Right kidney (tissue), 9 donors: Measurements from ENCODE around the gene ATF6B.
A peak's percentile ranks its signal among the peaks of the same experiment; 100 is the strongest.

Experiments
- DNase-seq: peaks from one replicate; pipeline ENCODE4 v3.0.0-alpha.2; 2016
- long read RNA-seq, 8 donors: transcript quantifications; one replicate each; lab custom pipeline, GENCODE V29; 2026

ATF6B gene
- long read RNA-seq, donor 1, transcript ATF6B-216 (8 exons, 1,176 nt), result major isoform, 12 of 62 reads
- long read RNA-seq, donor 1, transcript ATF6B-210 (18 exons, 2,620 nt), result minor isoform, 10 of 62 reads
- long read RNA-seq, donor 1, partial matches to known transcripts, result 35 of 62 reads
- long read RNA-seq, donor 1, other reads (novel, unspliced or antisense), result 0 of 62 reads
- long read RNA-seq, donor 2, transcript ATF6B-216 (8 exons, 1,176 nt), result major isoform, 10 of 32 reads
- long read RNA-seq, donor 2, transcript ATF6B-212 (5 exons, 564 nt), result minor isoform, 6 of 32 reads
- long read RNA-seq, donor 2, transcript ATF6B-210 (18 exons, 2,620 nt), result minor isoform, 7 of 32 reads
- long read RNA-seq, donor 2, partial matches to known transcripts, result 6 of 32 reads
- long read RNA-seq, donor 2, other reads (novel, unspliced or antisense), result 0 of 32 reads
- long read RNA-seq, donor 3, transcript ATF6B-216 (8 exons, 1,176 nt), result major isoform, 6 of 26 reads
- long read RNA-seq, donor 3, partial matches to known transcripts, result 11 of 26 reads
- long read RNA-seq, donor 3, other reads (novel, unspliced or antisense), result 0 of 26 reads
- long read RNA-seq, donor 4, transcript ATF6B-216 (8 exons, 1,176 nt), result major isoform, 20 of 68 reads
- long read RNA-seq, donor 4, transcript ATF6B-210 (18 exons, 2,620 nt), result minor isoform, 8 of 68 reads
- long read RNA-seq, donor 4, transcript ATF6B-212 (5 exons, 564 nt), result minor isoform, 6 of 68 reads
- long read RNA-seq, donor 4, partial matches to known transcripts, result 32 of 68 reads
- long read RNA-seq, donor 4, other reads (novel, unspliced or antisense), result 0 of 68 reads
- long read RNA-seq, donor 5, transcript ATF6B-210 (18 exons, 2,620 nt), result minor isoform, 6 of 72 reads
- long read RNA-seq, donor 5, transcript ATF6B-216 (8 exons, 1,176 nt), result major isoform, 7 of 72 reads
- long read RNA-seq, donor 5, partial matches to known transcripts, result 55 of 72 reads
- long read RNA-seq, donor 5, other reads (novel, unspliced or antisense), result 0 of 72 reads
- long read RNA-seq, donor 6, transcript ATF6B-212 (5 exons, 564 nt), result major isoform, 12 of 79 reads
- long read RNA-seq, donor 6, transcript ATF6B-216 (8 exons, 1,176 nt), result minor isoform, 6 of 79 reads
- long read RNA-seq, donor 6, partial matches to known transcripts, result 56 of 79 reads
- long read RNA-seq, donor 6, other reads (novel, unspliced or antisense), result 0 of 79 reads
- long read RNA-seq, donor 7, transcript ATF6B-216 (8 exons, 1,176 nt), result minor isoform, 27 of 154 reads
- long read RNA-seq, donor 7, transcript ATF6B-212 (5 exons, 564 nt), result major isoform, 28 of 154 reads
- long read RNA-seq, donor 7, partial matches to known transcripts, result 95 of 154 reads
- long read RNA-seq, donor 7, other reads (novel, unspliced or antisense), result 0 of 154 reads
- long read RNA-seq, donor 8, transcript ATF6B-216 (8 exons, 1,176 nt), result major isoform, 17 of 86 reads
- long read RNA-seq, donor 8, transcript ATF6B-212 (5 exons, 564 nt), result minor isoform, 5 of 86 reads
- long read RNA-seq, donor 8, transcript ATF6B-210 (18 exons, 2,620 nt), result minor isoform, 12 of 86 reads
- long read RNA-seq, donor 8, partial matches to known transcripts, result 47 of 86 reads
- long read RNA-seq, donor 8, other reads (novel, unspliced or antisense), result 0 of 86 reads

DNA sequence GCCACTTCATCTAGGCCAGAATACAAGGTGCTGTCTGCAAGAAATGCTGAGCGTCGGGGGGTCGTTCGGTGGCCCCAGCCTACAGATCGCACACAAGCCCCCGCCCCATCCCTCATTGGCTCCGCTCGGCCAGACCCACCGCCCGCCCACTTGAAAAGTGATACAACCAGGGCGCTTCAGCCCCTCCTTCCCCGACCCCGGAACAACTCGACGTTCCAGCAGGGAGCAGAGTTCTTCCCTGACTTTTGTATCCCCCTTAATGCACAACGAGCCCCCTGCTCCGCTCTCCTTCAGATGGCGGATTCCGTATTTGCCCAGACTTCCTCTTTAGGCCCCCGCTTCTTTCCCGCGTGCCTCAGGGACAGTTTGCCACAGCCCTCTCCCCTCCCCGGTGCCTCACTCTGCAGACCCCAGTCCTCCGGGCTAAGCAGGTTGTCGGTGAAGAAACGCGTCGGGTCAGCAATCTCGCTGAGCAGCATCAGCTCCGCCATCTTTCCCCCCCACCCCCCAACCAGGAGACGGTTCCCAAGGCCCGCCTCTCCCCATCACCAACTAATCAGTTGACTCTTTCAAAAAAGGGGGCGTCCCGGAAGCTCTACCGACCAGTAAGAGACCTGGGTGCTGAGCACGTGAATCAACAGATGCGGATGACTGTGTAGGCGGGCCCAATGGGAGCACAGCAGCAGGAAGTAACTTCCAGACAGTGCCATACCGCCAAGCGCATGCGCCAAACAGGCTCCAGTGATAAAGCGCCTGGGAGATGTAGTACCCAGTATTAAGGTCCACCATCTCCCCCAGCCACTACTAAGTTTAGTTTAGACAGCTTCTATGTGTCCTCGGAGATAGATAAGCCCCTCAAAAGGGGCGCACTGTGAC is at the start of gene ATF6B:
Gene ATF6B (minus strand): TSS at position 530 of the 876 bp plus-strand sequence. CDS start 39 bp downstream, at position 491.
- DNase-seq, result peak; percentile 81

- peak; percentile 90 for DNase-seq
These were observed 49.2 kb upstream of the ATF6B start for GRCh38 chr6:32177183-32177787.

GRCh38 chr6:32176476-32177182 is 48.6 kb upstream of the ATF6B start:
- DNase-seq, result peak; percentile 40

- peak; percentile 77 for DNase-seq
These were observed 47.8 kb upstream of the ATF6B start, which contains the start of gene AGPAT1 for GRCh38 chr6:32175711-32176475. Gene AGPAT1, minus strand, starts transcription at chr6:32176084. Its CDS starts 4,588 bp downstream, at chr6:32171496.

GRCh38 chr6:32175322-32175710 is 47.3 kb upstream of the ATF6B start:
- DNase-seq, result no peak

- no peak for DNase-seq
These were observed 46.4 kb upstream of the ATF6B start for GRCh38 chr6:32174416-32174815.

DNA sequence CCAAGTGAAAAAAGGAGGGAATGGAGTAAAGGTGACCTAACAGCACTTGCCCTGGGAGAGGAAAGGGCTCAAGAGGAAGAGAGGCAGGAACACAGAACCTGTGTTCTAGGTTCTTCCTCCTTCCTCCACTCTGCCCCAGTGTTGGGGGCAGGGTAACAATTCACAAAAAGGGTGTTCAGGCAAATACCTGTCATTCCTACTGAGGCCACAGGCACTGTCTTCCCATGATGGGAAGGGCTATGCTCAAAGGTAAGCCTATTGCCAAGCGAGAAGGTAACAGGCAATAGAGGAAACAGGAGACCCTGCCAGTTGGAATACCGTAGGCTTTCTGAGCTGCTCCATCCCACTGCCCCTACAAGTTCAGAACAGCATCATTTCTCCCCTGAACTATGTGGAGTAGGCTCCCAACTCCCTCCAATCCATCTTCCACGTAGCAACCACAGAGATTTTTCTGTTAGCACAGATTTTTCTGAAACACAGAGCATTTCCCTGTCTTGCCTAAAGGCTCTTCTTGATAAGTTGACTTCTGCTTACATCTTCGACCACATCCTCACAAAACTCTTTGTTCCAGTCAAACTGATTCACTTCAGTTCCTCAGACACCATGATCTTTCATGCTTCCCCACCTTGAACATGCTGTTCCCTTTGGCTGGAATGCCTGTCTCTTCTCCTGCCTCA is 45.1 kb upstream of the ATF6B start:
- no peak for DNase-seq

DNA sequence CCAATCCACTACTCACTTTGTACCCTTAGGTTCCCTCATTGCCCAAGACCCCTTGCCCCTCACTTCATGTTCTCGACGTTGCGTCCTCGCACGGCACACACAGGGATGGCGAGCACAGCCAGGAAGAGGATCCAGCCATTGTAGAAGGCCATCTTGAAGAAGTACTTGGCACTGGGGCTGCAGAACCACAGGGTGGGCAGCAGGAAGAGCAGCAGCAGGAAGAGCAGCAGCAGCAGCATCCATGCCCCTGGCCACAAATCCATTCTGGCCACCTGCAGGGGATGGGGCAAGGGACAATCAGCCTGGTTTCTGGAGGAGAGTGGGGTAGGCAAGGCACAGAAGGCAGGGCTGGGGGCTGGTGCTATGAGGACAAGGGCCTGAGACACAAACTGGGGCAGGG is 43.2 kb upstream of the ATF6B start:
- DNase-seq, result no peak

DNA sequence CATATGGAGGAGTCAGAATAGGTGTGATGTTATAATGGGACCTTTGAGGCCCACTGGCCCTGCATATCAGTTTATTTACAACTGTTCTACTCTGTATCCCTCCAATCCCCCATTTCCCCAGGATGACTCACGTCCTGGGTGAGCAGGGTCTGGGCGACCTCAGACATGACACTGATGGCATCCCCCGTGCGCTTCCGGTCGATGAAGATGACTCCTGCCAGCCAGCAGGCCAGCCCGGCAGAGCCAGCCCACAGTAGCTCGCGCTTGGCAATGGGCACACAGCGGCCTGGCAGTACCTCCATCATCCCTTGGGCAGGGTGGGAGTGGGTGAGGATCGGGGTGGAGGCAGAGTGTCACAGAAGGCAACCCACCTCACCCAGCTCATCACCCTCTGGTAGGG is 42.2 kb upstream of the ATF6B start:
- no peak for DNase-seq

DNA sequence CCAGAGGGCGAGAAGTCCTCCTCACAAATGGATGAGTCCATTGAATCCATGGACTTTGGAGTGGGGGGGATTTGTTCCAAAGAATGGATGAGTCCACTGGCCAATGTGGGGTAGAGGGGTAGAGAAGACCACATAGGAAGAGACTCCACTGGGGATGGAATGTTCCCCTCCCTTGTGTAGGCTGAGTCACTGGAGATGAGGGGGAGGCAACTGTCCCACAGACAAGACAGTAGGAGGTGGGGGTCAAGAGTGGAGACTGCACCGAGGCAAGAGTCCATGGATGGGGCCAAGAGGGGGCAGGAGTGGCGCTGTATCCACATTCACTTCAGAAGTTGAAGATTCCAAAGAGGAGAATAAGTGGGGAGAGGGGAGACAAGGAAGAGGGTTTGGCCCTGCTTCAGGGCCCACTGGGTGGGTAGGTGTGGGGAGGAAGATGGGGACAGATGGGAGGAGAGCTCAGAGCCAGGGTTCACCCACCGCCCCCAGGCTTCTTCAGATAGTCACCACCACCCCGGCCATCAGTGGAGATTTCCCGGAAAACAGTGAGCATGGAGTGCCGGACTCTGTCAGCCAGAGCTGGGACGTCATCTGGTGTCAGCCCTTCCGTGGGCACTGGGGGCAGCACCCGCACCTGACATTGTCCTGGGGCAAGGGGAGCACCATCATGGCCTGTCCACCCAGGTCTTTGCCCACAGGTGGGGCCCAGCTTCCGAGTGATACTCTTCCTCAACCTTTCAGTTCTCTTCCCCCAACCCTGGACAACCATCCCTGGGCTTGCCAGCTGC is 41.0 kb upstream of the ATF6B start:
- no peak for DNase-seq

- no peak for DNase-seq
These were observed 40.3 kb upstream of the ATF6B start for GRCh38 chr6:32168350-32168749.

GRCh38 chr6:32167761-32168262 is 39.8 kb upstream of the ATF6B start:
- DNase-seq, result no peak

GRCh38 chr6:32167154-32167760 is 39.2 kb upstream of the ATF6B start:
- DNase-seq, result no peak

DNA sequence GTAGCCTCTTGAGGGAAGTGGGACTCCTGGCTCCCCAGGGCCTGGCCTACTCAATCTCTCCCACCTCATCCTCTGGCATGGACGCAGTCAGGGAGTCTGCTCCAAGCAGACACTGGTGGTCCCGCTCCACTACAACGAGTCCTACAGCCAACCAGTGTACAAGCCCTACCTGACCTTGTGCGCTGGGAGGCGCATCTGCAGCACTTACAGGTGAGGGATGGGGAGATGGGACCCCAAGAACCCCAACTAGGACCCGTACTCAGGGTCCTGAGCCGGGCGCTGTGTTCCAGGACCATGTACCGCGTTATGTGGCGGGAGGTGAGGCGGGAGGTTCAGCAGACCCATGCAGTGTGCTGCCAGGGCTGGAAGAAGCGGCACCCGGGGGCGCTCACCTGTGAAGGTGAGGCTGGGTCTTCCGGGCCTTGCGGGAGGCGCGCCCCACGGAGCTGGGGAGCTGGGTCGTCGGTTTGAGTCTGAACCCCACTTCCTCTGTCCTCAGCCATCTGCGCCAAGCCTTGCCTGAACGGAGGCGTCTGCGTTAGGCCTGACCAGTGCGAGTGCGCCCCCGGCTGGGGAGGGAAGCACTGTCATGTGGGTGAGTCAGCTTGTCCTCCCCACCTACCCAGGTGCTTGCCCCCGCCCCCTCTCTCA is 38.5 kb upstream of the ATF6B start:
- no peak for DNase-seq

- DNase-seq, result no peak
These were observed 36.2 kb upstream of the ATF6B start, which contains the start of gene EGFL8 for GRCh38 chr6:32164295-32164694. Gene EGFL8, plus strand, starts transcription at chr6:32164595. Its CDS starts 1,571 bp downstream, at chr6:32166166.
